Stomach smooth muscle (tissue), 2 donors: ENCODE results near the gene GOLGA6L10.
"Not testable (repeated sequence)": the region's sequence is repeated elsewhere in the genome, so short reads cannot be mapped to it uniquely, and the experiment has no call there.

Source experiments
- H3K27ac ChIP-seq: one replicate; pipeline ENCODE4 v1.7.0; 2013; ENCODE audit warnings: mild to moderate bottlenecking, low read length, inconsistent platforms
- H3K27me3 ChIP-seq, 2 donors: one replicate each; pipeline ENCODE4 v1.7.0; 2013; ENCODE audit warnings: low read length in 2 of 2; ENCODE audit not compliant: insufficient read depth in 2 of 2, control insufficient read depth in 1 of 2
- H3K36me3 ChIP-seq, 2 donors: one replicate each; pipeline ENCODE4 v1.7.0; 2013; ENCODE audit warnings: low read length in 2 of 2; ENCODE audit not compliant: control insufficient read depth in 2 of 2, insufficient read depth in 2 of 2
- H3K4me1 ChIP-seq: one replicate; pipeline ENCODE4 v1.7.0; 2013; ENCODE audit warnings: low read length; ENCODE audit not compliant: control insufficient read depth, insufficient read depth
- H3K4me3 ChIP-seq, 2 donors: one replicate each; pipeline ENCODE4 v1.7.0; 2013; ENCODE audit warnings: low read length in 2 of 2
- H3K9ac ChIP-seq, 2 donors: one replicate each; pipeline ENCODE4 v1.7.0; 2013; ENCODE audit warnings: low read length in 2 of 2, mild to moderate bottlenecking in 1 of 2
- H3K9me3 ChIP-seq, 2 donors: one replicate each; pipeline ENCODE4 v1.7.0; 2013; ENCODE audit warnings: low read length in 2 of 2; ENCODE audit not compliant: control insufficient read depth in 2 of 2
- donor health status: healthy.
- donor health status: Pancreatic carcinoma.

GOLGA6L10 gene

GRCh38 chr15:82349375-82349774 is at the start of gene GOLGA6L10:
Gene GOLGA6L10 (minus strand): TSS chr15:82349475. CDS start chr15:82349375, 100 bp downstream.
- not testable (repeated sequence) for H3K36me3 ChIP-seq, H3K4me1 ChIP-seq, H3K27ac ChIP-seq, H3K4me3 ChIP-seq, H3K9me3 ChIP-seq, H3K27me3 ChIP-seq, H3K9ac ChIP-seq

GRCh38 chr15:82398785-82399184 is 49.5 kb upstream of the GOLGA6L10 start:
- H3K4me3 ChIP-seq, result no peak overlapping the region
- no peak overlapping the region for H3K27ac ChIP-seq
- H3K36me3 ChIP-seq, result no peaks in the 10 kb centered on the region
- no peaks in the 10 kb centered on the region for H3K9me3 ChIP-seq
- no peak overlapping the region for H3K9ac ChIP-seq
- H3K4me1 ChIP-seq, result no peaks in the 10 kb centered on the region
- no peaks in the 10 kb centered on the region for H3K27me3 ChIP-seq

- H3K27ac ChIP-seq, result no peak overlapping the region
- no peaks in the 10 kb centered on the region for H3K4me1 ChIP-seq
- H3K36me3 ChIP-seq, result no peaks in the 10 kb centered on the region
- no peak overlapping the region for H3K9ac ChIP-seq
- H3K9me3 ChIP-seq, result no peaks in the 10 kb centered on the region
- H3K4me3 ChIP-seq, result no peak overlapping the region
- H3K27me3 ChIP-seq, result no peaks in the 10 kb centered on the region
These were observed 48.5 kb upstream of the GOLGA6L10 start for GRCh38 chr15:82397817-82398216.

GRCh38 chr15:82395788-82396187 is 46.5 kb upstream of the GOLGA6L10 start:
- not testable (repeated sequence) for H3K9me3 ChIP-seq, H3K27ac ChIP-seq, H3K4me1 ChIP-seq, H3K4me3 ChIP-seq, H3K36me3 ChIP-seq, H3K9ac ChIP-seq, H3K27me3 ChIP-seq

GRCh38 chr15:82393671-82394070 is 44.4 kb upstream of the GOLGA6L10 start:
- H3K9ac ChIP-seq, result no peak overlapping the region
- H3K27ac ChIP-seq, result no peak overlapping the region
- no peaks in the 10 kb centered on the region for H3K27me3 ChIP-seq
- no peaks in the 10 kb centered on the region for H3K4me1 ChIP-seq
- H3K9me3 ChIP-seq, result no peaks in the 10 kb centered on the region
- no peaks in the 10 kb centered on the region for H3K36me3 ChIP-seq
- no peak overlapping the region for H3K4me3 ChIP-seq

- not testable (repeated sequence) for H3K27ac ChIP-seq, H3K27me3 ChIP-seq, H3K9me3 ChIP-seq, H3K4me1 ChIP-seq, H3K9ac ChIP-seq, H3K4me3 ChIP-seq, H3K36me3 ChIP-seq
These were observed 42.8 kb upstream of the GOLGA6L10 start for GRCh38 chr15:82392077-82392476.

- not testable (repeated sequence) for H3K27me3 ChIP-seq, H3K9me3 ChIP-seq, H3K4me3 ChIP-seq, H3K9ac ChIP-seq, H3K4me1 ChIP-seq, H3K27ac ChIP-seq, H3K36me3 ChIP-seq
These were observed 40.9 kb upstream of the GOLGA6L10 start for GRCh38 chr15:82390152-82390551.

GRCh38 chr15:82387209-82387608 is 37.9 kb upstream of the GOLGA6L10 start:
- H3K4me1 ChIP-seq, H3K4me3 ChIP-seq, H3K9me3 ChIP-seq, H3K36me3 ChIP-seq, H3K27ac ChIP-seq, H3K9ac ChIP-seq, H3K27me3 ChIP-seq: not testable (repeated sequence)

- not testable (repeated sequence) for H3K27ac ChIP-seq, H3K4me1 ChIP-seq, H3K9ac ChIP-seq, H3K4me3 ChIP-seq, H3K27me3 ChIP-seq, H3K9me3 ChIP-seq, H3K36me3 ChIP-seq
These were observed 32.2 kb upstream of the GOLGA6L10 start for GRCh38 chr15:82381330-82381955.

GRCh38 chr15:82379552-82379951 is 30.3 kb upstream of the GOLGA6L10 start:
- not testable (repeated sequence) for H3K9ac ChIP-seq, H3K27me3 ChIP-seq, H3K4me3 ChIP-seq, H3K27ac ChIP-seq, H3K9me3 ChIP-seq, H3K4me1 ChIP-seq, H3K36me3 ChIP-seq

GRCh38 chr15:82373661-82374060 is 24.4 kb upstream of the GOLGA6L10 start:
- H3K27me3 ChIP-seq, H3K36me3 ChIP-seq, H3K9me3 ChIP-seq, H3K9ac ChIP-seq, H3K4me3 ChIP-seq, H3K4me1 ChIP-seq, H3K27ac ChIP-seq: not testable (repeated sequence)
